ENCODE data around the gene GALNT7. TPM values are rescaled to one million over a fixed set of nuclear protein-coding genes. Genes with fewer than 3 reads are reported as not detected.

GALNT7 gene
- total RNA-seq, 1 experiment from 2014 or later: 13.8 TPM

DNA sequence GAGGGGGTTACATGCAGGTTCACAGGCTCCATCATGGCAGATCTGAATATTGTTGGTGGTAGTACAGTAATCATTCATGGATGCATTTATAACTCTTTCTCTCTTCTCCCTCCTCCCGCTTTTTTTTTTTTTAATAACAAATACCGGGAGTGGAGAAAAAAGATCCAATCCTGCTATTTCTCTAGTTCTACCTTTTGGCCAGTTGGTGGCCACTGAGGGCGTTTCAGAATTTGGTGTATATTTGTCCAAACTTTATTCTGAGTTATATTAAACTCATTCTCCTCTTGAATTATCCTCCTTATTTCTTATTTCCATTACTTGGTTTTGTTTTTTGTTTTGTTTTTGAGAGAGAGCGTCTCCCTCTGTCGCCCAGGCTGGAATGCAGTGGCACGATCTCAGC, 90.7 kb downstream of the GALNT7 start:
- Histone ChIP-seq H3K27ac (ENCODE audit: low read length) (no peak overlapping the region), H3K36me3 (ENCODE audit: low read depth, low read length) (no peaks in the 10 kb centered on the region; the same call in 1 of the 2 replicates), H3K27me3 (ENCODE audit: low read length) (no peaks in the 10 kb centered on the region), H3K79me2 (ENCODE audit: low read length) (no peaks in the 10 kb centered on the region), H3K9me3 (ENCODE audit: low read length) (no peaks in the 10 kb centered on the region), H4K20me1 (ENCODE audit: low read length) (no peaks in the 10 kb centered on the region), H3K4me2 (ENCODE audit: low read length) (no peak overlapping the region), H3K9me2 (replicated peaks; ENCODE audit: low read length) (no peaks in the 10 kb centered on the region), H2AFZ (ENCODE audit: low read length) (no peak overlapping the region), H3K9ac (ENCODE audit: low read length) (no peak overlapping the region), H3F3A (ENCODE audit: low read length, unreplicated experiment) (no peaks in the 10 kb centered on the region), H3K4me1 (ENCODE audit: insufficient read depth, low read length) (no peaks in the 10 kb centered on the region), H3K4me3 (ENCODE audit: low read length) (no peak overlapping the region)
- ChIA-PET POLR2A (ENCODE audit: unreplicated experiment) (no interaction called here), CTCF (no interaction called here)
- no TSS peak for BruUV-seq (replicated peaks)
- DNase-seq (no peak), ATAC-seq (no peak)
- no peak for TF ChIP-seq EZH2 (IDR thresholded peaks at IDR 0.05; ENCODE audit: low read length, unreplicated experiment)
- TF ChIP-seq, protein P1, sequence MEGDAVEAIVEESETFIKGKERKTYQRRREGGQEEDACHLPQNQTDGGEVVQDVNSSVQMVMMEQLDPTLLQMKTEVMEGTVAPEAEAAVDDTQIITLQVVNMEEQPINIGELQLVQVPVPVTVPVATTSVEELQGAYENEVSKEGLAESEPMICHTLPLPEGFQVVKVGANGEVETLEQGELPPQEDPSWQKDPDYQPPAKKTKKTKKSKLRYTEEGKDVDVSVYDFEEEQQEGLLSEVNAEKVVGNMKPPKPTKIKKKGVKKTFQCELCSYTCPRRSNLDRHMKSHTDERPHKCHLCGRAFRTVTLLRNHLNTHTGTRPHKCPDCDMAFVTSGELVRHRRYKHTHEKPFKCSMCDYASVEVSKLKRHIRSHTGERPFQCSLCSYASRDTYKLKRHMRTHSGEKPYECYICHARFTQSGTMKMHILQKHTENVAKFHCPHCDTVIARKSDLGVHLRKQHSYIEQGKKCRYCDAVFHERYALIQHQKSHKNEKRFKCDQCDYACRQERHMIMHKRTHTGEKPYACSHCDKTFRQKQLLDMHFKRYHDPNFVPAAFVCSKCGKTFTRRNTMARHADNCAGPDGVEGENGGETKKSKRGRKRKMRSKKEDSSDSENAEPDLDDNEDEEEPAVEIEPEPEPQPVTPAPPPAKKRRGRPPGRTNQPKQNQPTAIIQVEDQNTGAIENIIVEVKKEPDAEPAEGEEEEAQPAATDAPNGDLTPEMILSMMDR (conservative IDR thresholded peaks at IDR 0.05; ENCODE audit: low read depth, low read length): no peak; the same call in 1 of the 2 replicates
- TF ChIP-seq EZH2phosphoT487 (IDR thresholded peaks at IDR 0.05; ENCODE audit: borderline replicate concordance, low read length): no peak
- intact Hi-C loops (cut with micrococcal nuclease): loop anchor here (10.0 kb wide), 1 partner anchor 425 kb away; no protein-coding TSS in a partner anchor

DNA sequence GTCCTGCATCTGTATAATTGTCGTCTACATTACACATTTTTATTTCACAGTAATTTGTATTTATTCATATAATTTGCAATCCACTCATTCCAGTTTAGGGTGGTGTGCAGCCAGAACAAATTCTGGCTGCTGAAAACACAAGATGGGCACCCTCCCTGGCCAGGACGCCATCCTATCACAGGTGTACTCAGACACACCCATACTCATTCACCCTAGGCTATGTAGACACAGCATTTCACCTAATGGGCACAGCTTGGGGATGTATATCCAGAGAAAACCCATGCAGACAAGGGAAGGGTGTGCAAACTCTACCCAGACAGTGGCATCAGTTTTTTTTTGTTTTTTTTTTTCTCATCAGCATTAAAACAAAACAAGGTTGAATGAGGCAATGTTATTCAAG, 92.4 kb downstream of the GALNT7 start:
- Histone ChIP-seq H3K4me2 (ENCODE audit: low read length) (no peak overlapping the region), H2AFZ (ENCODE audit: low read length) (no peak overlapping the region), H3K36me3 (ENCODE audit: low read depth, low read length) (no peaks in the 10 kb centered on the region; the same call in 1 of the 2 replicates), H3K79me2 (ENCODE audit: low read length) (no peaks in the 10 kb centered on the region), H3K9me3 (ENCODE audit: low read length) (no peaks in the 10 kb centered on the region), H3K4me3 (ENCODE audit: low read length) (no peak overlapping the region), H3K27ac (ENCODE audit: low read length) (no peak overlapping the region), H3K4me1 (ENCODE audit: insufficient read depth, low read length) (no peaks in the 10 kb centered on the region), H3K27me3 (ENCODE audit: low read length) (no peaks in the 10 kb centered on the region), H3F3A (ENCODE audit: low read length, unreplicated experiment) (no peaks in the 10 kb centered on the region), H3K9ac (ENCODE audit: low read length) (no peak overlapping the region), H4K20me1 (ENCODE audit: low read length) (no peaks in the 10 kb centered on the region), H3K9me2 (replicated peaks; ENCODE audit: low read length) (no peaks in the 10 kb centered on the region)
- no peak for ATAC-seq
- DNase-seq: no peak
- TF ChIP-seq, protein P1 (conservative IDR thresholded peaks at IDR 0.05; ENCODE audit: low read depth, low read length): no peak
- no peak for TF ChIP-seq EZH2phosphoT487 (IDR thresholded peaks at IDR 0.05; ENCODE audit: borderline replicate concordance, low read length)
- TF ChIP-seq EZH2 (IDR thresholded peaks at IDR 0.05; ENCODE audit: low read length, unreplicated experiment): no peak
- intact Hi-C loops (cut with micrococcal nuclease): no loop called here
- POLR2A ChIA-PET (ENCODE audit: unreplicated experiment): no interaction called here
- CTCF ChIA-PET: interaction anchor here (0.6 kb wide), 1 partner anchor 97 kb away, joined by 5 read pairs; no protein-coding TSS in a partner anchor
- no TSS peak for BruUV-seq (replicated peaks)

DNA sequence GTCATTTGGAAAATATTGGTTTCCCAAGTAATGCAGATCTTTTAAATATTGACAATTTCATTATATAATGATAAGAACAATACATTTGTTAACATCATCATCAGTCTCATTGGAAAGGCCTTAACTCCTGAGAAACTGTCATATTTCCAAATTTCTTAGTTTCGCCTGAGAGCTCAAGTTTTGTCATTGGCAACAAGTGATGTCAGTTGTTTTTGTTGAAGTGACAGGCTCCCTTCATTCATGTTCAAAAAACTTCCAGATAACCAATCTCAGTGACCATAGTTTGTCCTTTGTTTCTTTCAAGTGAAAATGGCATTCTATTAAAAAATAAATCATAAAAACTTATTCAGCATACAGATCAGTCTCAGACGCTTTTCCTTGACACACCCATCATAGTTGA, 93.8 kb downstream of the GALNT7 start:
- ATAC-seq: no peak
- H3K27ac ChIP-seq (ENCODE audit: low read length): no peak overlapping the region
- no peaks in the 10 kb centered on the region for H4K20me1 ChIP-seq (ENCODE audit: low read length)
- no peak overlapping the region for H3K4me3 ChIP-seq (ENCODE audit: low read length)
- H3K27me3 ChIP-seq (ENCODE audit: low read length): no peaks in the 10 kb centered on the region
- no peaks in the 10 kb centered on the region; the same call in 1 of the 2 replicates for H3K36me3 ChIP-seq (ENCODE audit: low read depth, low read length)
- intact Hi-C loops (cut with micrococcal nuclease): no loop called here
- ChIA-PET POLR2A (ENCODE audit: unreplicated experiment) (no interaction called here), CTCF (no interaction called here)
- H3K4me2 ChIP-seq (ENCODE audit: low read length): no peak overlapping the region
- H3K4me1 ChIP-seq (ENCODE audit: insufficient read depth, low read length): no peaks in the 10 kb centered on the region
- H3K9ac ChIP-seq (ENCODE audit: low read length): no peak overlapping the region
- no peaks in the 10 kb centered on the region for H3K9me3 ChIP-seq (ENCODE audit: low read length)
- no peaks in the 10 kb centered on the region for H3K79me2 ChIP-seq (ENCODE audit: low read length)
- DNase-seq: no peak
- TF ChIP-seq, protein P1 (conservative IDR thresholded peaks at IDR 0.05; ENCODE audit: low read depth, low read length): no peak
- TF ChIP-seq EZH2phosphoT487 (IDR thresholded peaks at IDR 0.05; ENCODE audit: borderline replicate concordance, low read length) (no peak), EZH2 (IDR thresholded peaks at IDR 0.05; ENCODE audit: low read length, unreplicated experiment) (no peak)
- BruUV-seq (replicated peaks): no TSS peak
- no peak overlapping the region for H2AFZ ChIP-seq (ENCODE audit: low read length)
- H3F3A ChIP-seq (ENCODE audit: low read length, unreplicated experiment): no peaks in the 10 kb centered on the region
- H3K9me2 ChIP-seq (replicated peaks; ENCODE audit: low read length): no peaks in the 10 kb centered on the region

Measured in PC-3 (cell line).